HepG2 (cell line): ENCODE data around the gene LSM14B. TPM values are rescaled to one million over a fixed set of nuclear protein-coding genes. Genes with fewer than 3 reads are reported as not detected.

Experiments
- E2F5 ChIP-seq: sonication (generic); formaldehyde crosslinking; conservative IDR thresholded peaks from 2 replicates; pipeline ENCODE4 v1.4.0; 2020; ENCODE audit warnings: missing genetic modification reagents
- FOXK1 ChIP-seq: sonication (generic); formaldehyde crosslinking; IDR thresholded peaks from 2 replicates; pipeline ENCODE4 v1.4.0; 2020; ENCODE audit warnings: low read depth, missing genetic modification reagents, borderline replicate concordance
- KDM2A ChIP-seq: sonication (generic); formaldehyde crosslinking; IDR thresholded peaks from 2 replicates; pipeline ENCODE4 v1.4.0; 2020; ENCODE audit warnings: low read depth, missing genetic modification reagents, borderline replicate concordance
- NONO ChIP-seq, 2 experiments: fragments of 450-650 bp in 1 of 2; sonication (generic) in 1 of 2; formaldehyde crosslinking in 1 of 2; IDR thresholded peaks in 1 of 2; conservative IDR thresholded peaks in 1 of 2; 2 replicates each; pipeline versions ENCODE4 v1.6.1 to v1.8.0; 2017 to 2022; ENCODE audit warnings: mild to moderate bottlenecking in 1 of 2, missing genetic modification reagents in 1 of 2, moderate library complexity in 1 of 2
- RFXANK ChIP-seq: IDR thresholded peaks from 2 replicates; pipeline ENCODE4 v1.6.1; 2016
- SP1 ChIP-seq, 2 experiments: fragments of 450-650 bp in 1 of 2; sonication (generic) in 1 of 2; formaldehyde crosslinking in 1 of 2; IDR thresholded peaks; 2 replicates each; pipeline versions ENCODE4 v1.4.0 to v1.6.1; 2016 to 2020; ENCODE audit warnings: missing genetic modification reagents in 1 of 2
- THAP11 ChIP-seq: IDR thresholded peaks from 2 replicates; pipeline ENCODE4 v1.6.1; 2016; ENCODE audit warnings: missing biosample characterization, missing genetic modification reagents
- TRIM24 ChIP-seq: sonication (generic); formaldehyde crosslinking; IDR thresholded peaks from 2 replicates; pipeline ENCODE4 v1.8.0; 2022; ENCODE audit warnings: mild to moderate bottlenecking, missing genetic modification reagents
- YEATS2 ChIP-seq: sonication (generic); formaldehyde crosslinking; IDR thresholded peaks from 2 replicates; pipeline ENCODE4 v1.4.0; 2020; ENCODE audit warnings: missing genetic modification reagents, borderline replicate concordance
- ZBTB38 ChIP-seq: sonication (generic); formaldehyde crosslinking; IDR thresholded peaks from 2 replicates; pipeline ENCODE4 v1.5.1; 2020; ENCODE audit warnings: mild to moderate bottlenecking, missing genetic modification reagents
- ZNF333 ChIP-seq: sonication (generic); formaldehyde crosslinking; IDR thresholded peaks from 2 replicates; pipeline ENCODE4 v1.4.0; 2020; ENCODE audit warnings: mild to moderate bottlenecking, missing genetic modification reagents, borderline replicate concordance
- ZNF33A ChIP-seq: sonication (generic); formaldehyde crosslinking; IDR thresholded peaks from 2 replicates; pipeline ENCODE4 v1.5.1; 2020; ENCODE audit warnings: missing genetic modification reagents, mild to moderate bottlenecking, moderate library complexity, borderline replicate concordance
- ZNF550 ChIP-seq: sonication (generic); formaldehyde crosslinking; IDR thresholded peaks from 2 replicates; pipeline ENCODE4 v1.4.0; 2020; ENCODE audit warnings: mild to moderate bottlenecking, missing genetic modification reagents, borderline replicate concordance
- ZNF687 ChIP-seq: sonication (generic); formaldehyde crosslinking; IDR thresholded peaks from 2 replicates; pipeline ENCODE4 v1.5.1; 2020; ENCODE audit warnings: mild to moderate bottlenecking, missing genetic modification reagents, moderate library complexity
- ZNF83 ChIP-seq: sonication (generic); formaldehyde crosslinking; IDR thresholded peaks from 2 replicates; pipeline ENCODE4 v1.4.0; 2020; ENCODE audit warnings: missing genetic modification reagents, mild to moderate bottlenecking, borderline replicate concordance
- polyA plus RNA-seq, 8 experiments: library from polyadenylated mRNA; depleted of rRNA in 3 of 8; stranded (reverse) in 7 of 8; unstranded in 1 of 8; fragments of >200 nt; fragmentation: Illumina TruSeq in 4 of 8; extraction: Trizol in 4 of 8; gene quantifications; 2 replicates each; pipeline versions ENCODE4 v1.2.1 to v1.2.3, GENCODE V29; 2011 to 2016; ENCODE audit warnings: low read depth in 4 of 8, missing spikeins in 1 of 8, mixed read lengths in 1 of 8; ENCODE audit not compliant: insufficient read depth in 1 of 8
- total RNA-seq, 5 experiments: library from RNA; depleted of rRNA; stranded (reverse); fragments of >200 nt; fragmentation: Illumina TruSeq; extraction: Trizol; gene quantifications; 2 replicates each; pipeline ENCODE4 v1.2.3, GENCODE V29; 2016; ENCODE audit warnings: low read depth in 1 of 5
- TF ChIP-seq, protein P1 (sequence below): sonication (generic); formaldehyde crosslinking; IDR thresholded peaks from 2 replicates; pipeline ENCODE4 v1.4.0; 2020; ENCODE audit warnings: missing genetic modification reagents, mild to moderate bottlenecking, borderline replicate concordance

Gene LSM14B
- total and polyA plus RNA-seq, 2 of the 13 experiments (the other 11 are each of a cell fraction or from before 2014, with no cell fraction given), result 43.3 to 79.2 TPM

- peak; percentile 63 for TF ChIP-seq ZNF687
- TF ChIP-seq ZBTB38 (CRISPR knock-in tag), result peak; percentile 48
- TF ChIP-seq ZNF550 (CRISPR knock-in tag), result no peak
- no peak for TF ChIP-seq RFXANK
- TF ChIP-seq NONO (IDR thresholded peaks at IDR 0.05), result no peak
- 0 out of 2 replicates have a peak, but pooled peaks have one; percentile 55 for TF ChIP-seq NONO (CRISPR knock-in tag; conservative IDR thresholded peaks at IDR 0.05)
- TF ChIP-seq THAP11 (CRISPR knock-in tag), result peak; percentile 34; the same call in 1 of the 2 replicates
- no peak for TF ChIP-seq YEATS2 (CRISPR knock-in tag)
- TF ChIP-seq TRIM24 (CRISPR knock-in tag), result no peak
- no peak for TF ChIP-seq ZNF33A
- TF ChIP-seq FOXK1 (CRISPR knock-in tag), result no peak
- no peak for TF ChIP-seq ZNF333 (CRISPR knock-in tag)
- TF ChIP-seq, protein P1, sequence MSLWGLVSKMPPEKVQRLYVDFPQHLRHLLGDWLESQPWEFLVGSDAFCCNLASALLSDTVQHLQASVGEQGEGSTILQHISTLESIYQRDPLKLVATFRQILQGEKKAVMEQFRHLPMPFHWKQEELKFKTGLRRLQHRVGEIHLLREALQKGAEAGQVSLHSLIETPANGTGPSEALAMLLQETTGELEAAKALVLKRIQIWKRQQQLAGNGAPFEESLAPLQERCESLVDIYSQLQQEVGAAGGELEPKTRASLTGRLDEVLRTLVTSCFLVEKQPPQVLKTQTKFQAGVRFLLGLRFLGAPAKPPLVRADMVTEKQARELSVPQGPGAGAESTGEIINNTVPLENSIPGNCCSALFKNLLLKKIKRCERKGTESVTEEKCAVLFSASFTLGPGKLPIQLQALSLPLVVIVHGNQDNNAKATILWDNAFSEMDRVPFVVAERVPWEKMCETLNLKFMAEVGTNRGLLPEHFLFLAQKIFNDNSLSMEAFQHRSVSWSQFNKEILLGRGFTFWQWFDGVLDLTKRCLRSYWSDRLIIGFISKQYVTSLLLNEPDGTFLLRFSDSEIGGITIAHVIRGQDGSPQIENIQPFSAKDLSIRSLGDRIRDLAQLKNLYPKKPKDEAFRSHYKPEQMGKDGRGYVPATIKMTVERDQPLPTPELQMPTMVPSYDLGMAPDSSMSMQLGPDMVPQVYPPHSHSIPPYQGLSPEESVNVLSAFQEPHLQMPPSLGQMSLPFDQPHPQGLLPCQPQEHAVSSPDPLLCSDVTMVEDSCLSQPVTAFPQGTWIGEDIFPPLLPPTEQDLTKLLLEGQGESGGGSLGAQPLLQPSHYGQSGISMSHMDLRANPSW (CRISPR knock-in tag), result no peak; the same call in none of the 2 replicates
- TF ChIP-seq ZNF83 (CRISPR knock-in tag), result peak; percentile 81; the same call in 1 of the 2 replicates
- no peak for TF ChIP-seq SP1 (IDR thresholded peaks at IDR 0.05)
- TF ChIP-seq SP1 (CRISPR knock-in tag; IDR thresholded peaks at IDR 0.05), result no peak; the same call in 1 of the 2 replicates
- TF ChIP-seq E2F5 (CRISPR knock-in tag), result no peak
- peak; percentile 31; the same call in 1 of the 2 replicates for TF ChIP-seq KDM2A (CRISPR knock-in tag)
These were observed 19.3 kb downstream of the LSM14B start (continued) for GRCh38 chr20:62141397-62142251.
